Measurements from ENCODE around the gene RECQL5. TPM values are rescaled to one million over a fixed set of nuclear protein-coding genes. Genes with fewer than 3 reads are reported as not detected.

RECQL5 gene
- total RNA-seq, 2 donors from 2014 or later: 54.3 TPM

- no peaks in the 10 kb centered on the region for H3K9me3 ChIP-seq (ENCODE audit: control insufficient read depth, low read length)
- H3K4me3 ChIP-seq (ENCODE audit: low read length): peak overlapping the region; percentile 71
- no peaks in the 10 kb centered on the region for H3K4me1 ChIP-seq (ENCODE audit: control insufficient read depth, insufficient read depth, low read length)
- TF ChIP-seq CTCF (conservative IDR thresholded peaks at IDR 0.05): no peak
- no peak for DNase-seq
- Mint-ChIP-seq H3K4me3 (peak overlapping the region; percentile 55), H3K9me3 (peaks cover 8% of the 10 kb centered on the region), H3K27ac (no peak overlapping the region), H3K27me3 (ENCODE audit: insufficient read depth) (peaks cover 3% of the 10 kb centered on the region), H3K4me1 (peaks cover 2% of the 10 kb centered on the region), H3K36me3 (ENCODE audit: low read depth) (no peaks in the 10 kb centered on the region)
- no peak overlapping the region for H3K9ac ChIP-seq (ENCODE audit: extremely low read depth, low read length, poor library complexity, severe bottlenecking)
- no peaks in the 10 kb centered on the region for H3K36me3 ChIP-seq (ENCODE audit: control insufficient read depth, insufficient read depth, low read length)
- H3K27ac ChIP-seq (ENCODE audit: low read depth, low read length): no peak overlapping the region
- 93 to 94% methylated on average over 7 to 8 of the region's 8 CpGs for WGBS, 2 experiments (ENCODE audit: insufficient coverage in 1 of 2, insufficient read length in 1 of 2)
- H3K27me3 ChIP-seq (ENCODE audit: control insufficient read depth, insufficient read depth, low read length, poor library complexity, severe bottlenecking): peaks cover 12% of the 10 kb centered on the region
These were observed 76.6 kb downstream of the RECQL5 start for GRCh38 chr17:75590314-75590761.

DNA sequence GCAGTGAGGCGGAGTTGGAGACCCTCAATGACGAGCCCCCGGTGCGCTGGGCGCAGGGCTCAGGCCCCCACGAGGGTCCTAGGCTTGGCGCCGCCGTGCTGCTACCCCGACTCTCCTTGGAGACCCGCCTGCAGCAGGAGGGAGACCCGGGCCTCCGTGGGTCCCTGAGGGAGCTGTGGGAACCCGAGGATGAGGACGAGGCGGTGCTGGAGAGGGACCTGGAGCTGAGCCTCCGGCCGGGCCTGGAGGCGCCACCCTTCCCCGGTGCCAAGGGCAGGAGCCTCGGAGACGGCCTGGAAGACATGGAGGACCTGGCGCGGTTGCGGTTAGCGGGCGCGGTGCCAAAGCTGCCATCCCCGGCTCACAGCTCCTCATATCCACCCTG, 77.0 kb downstream of the RECQL5 start:
- Histone ChIP-seq H3K4me3 (ENCODE audit: low read length) (peak overlapping the region; percentile 71), H3K4me1 (ENCODE audit: control insufficient read depth, insufficient read depth, low read length) (no peaks in the 10 kb centered on the region), H3K36me3 (ENCODE audit: control insufficient read depth, insufficient read depth, low read length) (no peaks in the 10 kb centered on the region), H3K27me3 (ENCODE audit: control insufficient read depth, insufficient read depth, low read length, poor library complexity, severe bottlenecking) (peaks cover 12% of the 10 kb centered on the region), H3K27ac (ENCODE audit: low read depth, low read length) (no peak overlapping the region), H3K9me3 (ENCODE audit: control insufficient read depth, low read length) (no peaks in the 10 kb centered on the region), H3K9ac (ENCODE audit: extremely low read depth, low read length, poor library complexity, severe bottlenecking) (no peak overlapping the region)
- no peak for TF ChIP-seq CTCF (conservative IDR thresholded peaks at IDR 0.05)
- peak overlapping the region; percentile 55 for H3K4me3 Mint-ChIP-seq
- H3K4me1 Mint-ChIP-seq: peaks cover 2% of the 10 kb centered on the region
- no peak for DNase-seq
- H3K27me3 Mint-ChIP-seq (ENCODE audit: insufficient read depth): peaks cover 3% of the 10 kb centered on the region
- H3K9me3 Mint-ChIP-seq: peaks cover 11% of the 10 kb centered on the region
- WGBS, 2 experiments (ENCODE audit: insufficient coverage in 1 of 2, insufficient read length in 1 of 2): 86 to 89% methylated on average over 23 to 29 of the region's 29 CpGs
- no peak overlapping the region for H3K27ac Mint-ChIP-seq
- H3K36me3 Mint-ChIP-seq (ENCODE audit: low read depth): no peaks in the 10 kb centered on the region

DNA sequence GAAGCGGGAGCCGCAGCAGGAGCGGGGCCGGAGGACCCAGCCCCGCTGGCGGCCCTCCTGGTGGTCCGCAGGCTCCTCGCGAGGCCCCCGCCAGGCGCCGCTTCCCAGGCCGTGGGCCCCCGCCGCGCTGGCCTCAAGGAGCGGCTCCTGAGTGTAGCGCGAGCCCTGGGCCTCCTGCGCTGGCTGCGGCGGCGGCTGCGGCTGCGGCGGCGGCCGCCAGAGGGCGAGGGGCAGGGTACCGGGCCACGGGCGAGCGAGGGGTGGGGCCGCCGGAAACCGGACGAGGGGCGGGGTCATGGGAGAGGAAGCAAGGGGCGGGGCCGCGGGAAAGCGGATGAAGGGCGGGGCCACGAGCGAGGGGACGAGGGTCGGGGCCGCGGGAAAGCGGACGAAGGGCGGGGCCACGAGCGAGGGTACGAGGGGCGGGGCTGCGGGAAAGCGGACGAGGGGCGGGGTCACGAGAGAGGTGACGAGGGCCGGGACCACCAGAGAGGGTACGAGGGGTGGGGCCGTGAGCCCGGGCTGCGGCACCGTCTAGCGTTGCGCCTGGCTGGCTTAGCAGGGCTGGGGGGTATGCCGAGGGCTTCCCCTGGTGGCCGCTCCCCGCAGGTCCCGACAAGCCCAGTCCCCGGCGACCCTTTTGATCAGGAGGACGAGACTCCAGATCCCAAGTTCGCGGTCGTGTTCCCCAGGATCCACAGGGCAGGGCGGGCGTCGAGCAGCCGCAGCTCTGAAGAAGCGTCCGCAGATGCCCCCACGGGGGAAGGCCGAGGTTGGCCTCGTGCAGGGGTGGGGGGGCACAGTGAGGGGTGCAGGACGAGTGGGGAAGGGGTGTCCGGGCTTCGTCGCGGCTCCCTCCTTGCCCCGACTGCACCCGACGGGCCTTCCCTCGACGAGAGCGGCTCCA, 77.7 kb downstream of the RECQL5 start:
- H3K4me3 Mint-ChIP-seq: peak overlapping the region; percentile 55
- no peak overlapping the region for H3K27ac ChIP-seq (ENCODE audit: low read depth, low read length)
- no peaks in the 10 kb centered on the region for H3K4me1 ChIP-seq (ENCODE audit: control insufficient read depth, insufficient read depth, low read length)
- peaks cover 2% of the 10 kb centered on the region for H3K4me1 Mint-ChIP-seq
- no peaks in the 10 kb centered on the region for H3K36me3 Mint-ChIP-seq (ENCODE audit: low read depth)
- peak; percentile 72 for TF ChIP-seq CTCF (conservative IDR thresholded peaks at IDR 0.05)
- H3K9ac ChIP-seq (ENCODE audit: extremely low read depth, low read length, poor library complexity, severe bottlenecking): peak overlapping the region; percentile 30
- WGBS, 2 experiments (ENCODE audit: insufficient coverage in 1 of 2, insufficient read length in 1 of 2): 13 to 18% methylated on average over 52 to 100 of the region's 100 CpGs
- H3K27me3 ChIP-seq (ENCODE audit: control insufficient read depth, insufficient read depth, low read length, poor library complexity, severe bottlenecking): peaks cover 12% of the 10 kb centered on the region
- H3K36me3 ChIP-seq (ENCODE audit: control insufficient read depth, insufficient read depth, low read length): no peaks in the 10 kb centered on the region
- DNase-seq: peak; percentile 100
- no peaks in the 10 kb centered on the region for H3K9me3 ChIP-seq (ENCODE audit: control insufficient read depth, low read length)
- peak overlapping the region; percentile 71 for H3K4me3 ChIP-seq (ENCODE audit: low read length)
- peaks cover 11% of the 10 kb centered on the region for H3K9me3 Mint-ChIP-seq
- H3K27ac Mint-ChIP-seq: no peak overlapping the region
- peaks cover 3% of the 10 kb centered on the region for H3K27me3 Mint-ChIP-seq (ENCODE audit: insufficient read depth)
